Ovary (tissue), 9 donors: Measurements from ENCODE around the gene ADGRA3. TPM values are rescaled to one million over a fixed set of nuclear protein-coding genes. Genes with fewer than 3 reads are reported as not detected.

Experiments used
- DNase-seq, 5 donors: peaks; one replicate each; pipeline ENCODE4 v3.0.0-alpha.2; 2019 to 2020
- H3K27ac ChIP-seq, 2 donors: fragments of 200-600 bp; one replicate each; pipeline versions ENCODE4 v1.5.1 to v1.8.0; 2019 to 2022
- H3K27me3 ChIP-seq: fragments of 200-600 bp; one replicate; pipeline ENCODE4 v1.8.0; 2022
- H3K36me3 ChIP-seq: fragments of 200-600 bp; sonication (generic); one replicate; pipeline ENCODE4 v1.5.1; 2019
- H3K4me1 ChIP-seq: one replicate; pipeline ENCODE4 v1.8.1; 2013; ENCODE audit warnings: mild to moderate bottlenecking, moderate library complexity; ENCODE audit not compliant: insufficient read depth
- H3K4me3 ChIP-seq: fragments of 200-600 bp; sonication (generic); one replicate; pipeline ENCODE4 v1.5.1; 2017
- H3K9me3 ChIP-seq, 2 donors: fragments of 200-600 bp in 1 of 2; sonication (generic) in 1 of 2; one replicate each; pipeline versions ENCODE4 v1.5.1 to v1.8.1; 2013 to 2019; ENCODE audit warnings: mild to moderate bottlenecking in 1 of 2, moderate library complexity in 1 of 2
- EP300 ChIP-seq: sonication (generic); formaldehyde crosslinking; IDR thresholded peaks from one replicate; pipeline ENCODE4 v1.6.1; 2017; ENCODE audit warnings: antibody characterized with exemption
- POLR2A ChIP-seq: fragments of 450-650 bp; IDR thresholded peaks from one replicate; pipeline ENCODE4 v1.6.1; 2017; ENCODE audit warnings: antibody characterized with exemption, mild to moderate bottlenecking, moderate library complexity
- WGBS, 3 donors: extraction: QIAGEN DNeasy Blood & Tissue Kit in 1 of 3; methylation state at CpG; one replicate each; pipeline versions ENCODE4 v1.1.5 to v1.1.7; 2013 to 2017; 5-methylcytosine and 5-hydroxymethylcytosine counted together
- intact Hi-C, 4 donors: fragments of 100-400 bp; cut with DNase I; formaldehyde crosslinking; loops; one replicate each; pipeline versions ENCODE4 v1.11.0 to v1.15.1; 2022 to 2023
- polyA plus RNA-seq, 2 donors: library from polyadenylated mRNA; stranded (reverse); fragments of 200-250 nt in 1 of 2; fragments of 350-450 nt in 1 of 2; fragmentation: Illumina TruSeq in 1 of 2; extraction: RNeasy Lipid Tissue Mini Kit (QIAGEN cat#74804) in 1 of 2; gene quantifications; one replicate each; pipeline ENCODE4 v1.2.3, GENCODE V29; 2013 to 2014
- total RNA-seq, 7 donors: library from RNA; depleted of rRNA in 2 of 7; stranded (reverse); fragments of >200 nt in 2 of 7; fragmentation: NEBNext Ultra II Directional in 3 of 7; extraction: Animal tissue kit (Norgen Biotek cat#: 25700) in 3 of 7; gene quantifications; one replicate each; pipeline versions ENCODE4 v1.1.0 to v1.2.4, GENCODE V29; 2016 to 2023
- TF ChIP-seq, protein P1 (sequence below), 3 donors: fragments of 450-650 bp in 2 of 3; fragments of 200-600 bp in 1 of 3; IDR thresholded peaks; one replicate each; pipeline versions ENCODE4 v1.5.1 to v1.8.0; 2016 to 2022; ENCODE audit warnings: antibody characterized with exemption in 3 of 3, mild to moderate bottlenecking in 1 of 3
- donor health status: DM: no; HTN: no; CAD: no; lungs with moderate emphysema.
- donor health status: DM: no; HTN: no; CAD: no.
- donor health status: Bipolar disorder and iron deficiency.
- donor health status: DM: yes; HTN: yes; CAD: no.
- donor health status: DM: no; HTN: no; CAD: no.
- donor health status: DM: yes; HTN: yes; CAD: no.

ADGRA3 gene
- total and polyA plus RNA-seq, 9 donors: 13.1 to 58.1 (median 24.3) TPM

- Histone ChIP-seq H3K4me1 (no peaks in the 10 kb centered on the region), H3K27ac (no peak overlapping the region), H3K27me3 (no peaks in the 10 kb centered on the region), H3K36me3 (no peaks in the 10 kb centered on the region), H3K9me3 (peaks cover 0 to 5% of the 10 kb centered on the region in 2 donors), H3K4me3 (no peak overlapping the region)
- DNase-seq: no peak
- intact Hi-C loops: no loop called here
- 78 to 82% (median 81%) methylated on average over 1 of the region's 1 CpG for WGBS, 3 donors
- TF ChIP-seq, protein P1, sequence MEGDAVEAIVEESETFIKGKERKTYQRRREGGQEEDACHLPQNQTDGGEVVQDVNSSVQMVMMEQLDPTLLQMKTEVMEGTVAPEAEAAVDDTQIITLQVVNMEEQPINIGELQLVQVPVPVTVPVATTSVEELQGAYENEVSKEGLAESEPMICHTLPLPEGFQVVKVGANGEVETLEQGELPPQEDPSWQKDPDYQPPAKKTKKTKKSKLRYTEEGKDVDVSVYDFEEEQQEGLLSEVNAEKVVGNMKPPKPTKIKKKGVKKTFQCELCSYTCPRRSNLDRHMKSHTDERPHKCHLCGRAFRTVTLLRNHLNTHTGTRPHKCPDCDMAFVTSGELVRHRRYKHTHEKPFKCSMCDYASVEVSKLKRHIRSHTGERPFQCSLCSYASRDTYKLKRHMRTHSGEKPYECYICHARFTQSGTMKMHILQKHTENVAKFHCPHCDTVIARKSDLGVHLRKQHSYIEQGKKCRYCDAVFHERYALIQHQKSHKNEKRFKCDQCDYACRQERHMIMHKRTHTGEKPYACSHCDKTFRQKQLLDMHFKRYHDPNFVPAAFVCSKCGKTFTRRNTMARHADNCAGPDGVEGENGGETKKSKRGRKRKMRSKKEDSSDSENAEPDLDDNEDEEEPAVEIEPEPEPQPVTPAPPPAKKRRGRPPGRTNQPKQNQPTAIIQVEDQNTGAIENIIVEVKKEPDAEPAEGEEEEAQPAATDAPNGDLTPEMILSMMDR (IDR thresholded peaks at IDR 0.05): no peak
- TF ChIP-seq EP300 (no peak), POLR2A (no peak)
Measured at GRCh38 chr4:22534374-22534773, 18.5 kb upstream of the ADGRA3 start.

- no peak overlapping the region for H3K4me3 ChIP-seq
- no peaks in the 10 kb centered on the region for H3K36me3 ChIP-seq
- no peak for DNase-seq
- TF ChIP-seq, protein P1 (IDR thresholded peaks at IDR 0.05): no peak
- TF ChIP-seq POLR2A: no peak
- TF ChIP-seq EP300: no peak
- intact Hi-C loops: no loop called here
- no peaks in the 10 kb centered on the region for H3K4me1 ChIP-seq
- WGBS, 3 donors: 83 to 91% (median 88%) methylated on average over 1 of the region's 1 CpG
- H3K27ac ChIP-seq: no peak overlapping the region
- peaks cover 0 to 5% of the 10 kb centered on the region in 2 donors for H3K9me3 ChIP-seq
- H3K27me3 ChIP-seq: no peaks in the 10 kb centered on the region
Measured at GRCh38 chr4:22532896-22533295, 17.0 kb upstream of the ADGRA3 start.

DNA sequence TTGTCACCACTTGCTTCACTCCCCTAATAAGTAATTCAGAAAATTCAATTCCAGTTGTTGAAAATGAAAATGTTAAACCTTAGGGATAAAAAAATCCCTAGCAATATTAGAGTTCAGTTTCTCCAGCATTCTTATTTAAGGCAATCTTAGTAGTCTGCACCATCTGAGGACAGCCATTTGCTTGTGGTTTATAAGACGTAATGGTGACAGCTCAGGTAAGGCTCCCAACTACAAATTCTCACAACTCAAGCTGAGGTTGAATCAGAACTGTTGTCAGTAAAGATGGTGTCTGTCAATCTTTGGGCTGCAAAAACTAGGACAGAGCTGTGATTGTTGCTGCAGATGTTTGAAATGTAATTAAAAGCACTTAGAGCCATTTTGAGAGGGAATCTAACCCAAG, 16.3 kb upstream of the ADGRA3 start:
- intact Hi-C loops: no loop called here
- Histone ChIP-seq H3K27ac (no peak overlapping the region), H3K36me3 (no peaks in the 10 kb centered on the region), H3K4me3 (no peak overlapping the region), H3K27me3 (no peaks in the 10 kb centered on the region), H3K4me1 (no peaks in the 10 kb centered on the region), H3K9me3 (peaks cover 0 to 5% of the 10 kb centered on the region in 2 donors)
- DNase-seq: no peak
- 40 to 64% (median 59%) methylated on average over 1 of the region's 1 CpG for WGBS, 3 donors
- TF ChIP-seq, protein P1 (IDR thresholded peaks at IDR 0.05): no peak
- TF ChIP-seq POLR2A (no peak), EP300 (no peak)

- H3K27ac ChIP-seq: no peak overlapping the region
- intact Hi-C loops: no loop called here
- H3K4me3 ChIP-seq: no peak overlapping the region
- WGBS, 3 donors: 46 to 69% (median 57%) methylated on average over 4 of the region's 4 CpGs
- no peaks in the 10 kb centered on the region for H3K4me1 ChIP-seq
- DNase-seq: no peak
- TF ChIP-seq POLR2A (no peak), EP300 (no peak)
- TF ChIP-seq, protein P1 (IDR thresholded peaks at IDR 0.05): no peak
- H3K9me3 ChIP-seq: peaks cover 0 to 5% of the 10 kb centered on the region in 2 donors
- H3K36me3 ChIP-seq: no peaks in the 10 kb centered on the region
- H3K27me3 ChIP-seq: no peaks in the 10 kb centered on the region
Measured at GRCh38 chr4:22531311-22532019, 15.6 kb upstream of the ADGRA3 start.
